CD4-positive, alpha-beta T cell treated with Interferon alpha-2 for 1 hour (primary cell): ENCODE results near the gene RCAN3.
"Not testable (repeated sequence)": the region's sequence is repeated elsewhere in the genome, so short reads cannot be mapped to it uniquely, and the experiment has no call there.

Experiments
- DNase-seq, 2 donors: peaks; one replicate each; pipeline ENCODE4 v3.0.0-alpha.2; 2020 to 2022

Gene RCAN3

DNA sequence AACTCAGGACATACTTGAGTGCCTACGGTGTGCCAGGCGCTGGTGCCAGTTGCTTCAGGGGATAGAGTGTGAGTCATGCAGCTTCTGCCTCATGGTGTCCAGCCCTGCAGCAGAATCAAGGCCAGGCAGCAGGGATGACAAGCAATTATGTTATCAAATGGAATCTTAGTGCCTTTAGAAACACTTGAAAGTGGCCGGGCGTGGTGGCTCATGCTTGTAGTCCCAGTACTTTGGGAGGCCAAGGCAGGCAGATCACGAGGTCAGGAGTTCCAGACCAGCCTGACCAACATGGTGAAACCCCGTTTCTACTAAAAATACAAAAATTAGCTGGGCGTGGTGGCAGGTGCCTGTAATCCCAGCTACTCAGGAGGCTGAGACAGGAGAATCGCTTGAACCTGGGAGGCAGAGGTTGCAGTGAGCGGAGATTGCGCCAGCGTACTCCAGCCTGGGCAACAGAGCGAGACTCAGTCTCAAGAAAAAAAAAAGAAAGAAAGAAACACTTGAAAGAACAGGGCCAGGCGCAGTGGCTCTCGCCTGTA lies 13.1 kb downstream of the RCAN3 start:
- not testable (repeated sequence) for DNase-seq

DNA sequence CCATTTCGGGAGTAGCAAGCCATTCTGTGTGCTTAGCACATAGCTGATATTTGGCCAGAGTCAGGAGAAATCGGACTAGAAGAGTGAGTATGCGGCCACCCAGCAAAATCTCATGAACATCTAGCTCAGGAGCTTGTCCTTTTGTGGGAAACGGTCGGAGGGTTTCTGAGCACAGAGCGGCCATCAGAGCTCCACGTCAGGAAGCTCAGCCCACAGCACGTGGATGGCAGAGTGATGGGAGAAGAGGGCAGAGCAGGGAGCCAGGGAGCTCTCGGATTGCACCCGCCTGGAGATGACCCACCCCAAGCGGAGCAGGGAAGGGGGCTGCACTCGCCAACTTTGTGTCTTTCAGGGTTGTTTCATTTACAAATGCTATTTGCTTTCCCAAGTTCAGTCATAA lies 13.9 kb downstream of the RCAN3 start:
- no peak for DNase-seq

DNA sequence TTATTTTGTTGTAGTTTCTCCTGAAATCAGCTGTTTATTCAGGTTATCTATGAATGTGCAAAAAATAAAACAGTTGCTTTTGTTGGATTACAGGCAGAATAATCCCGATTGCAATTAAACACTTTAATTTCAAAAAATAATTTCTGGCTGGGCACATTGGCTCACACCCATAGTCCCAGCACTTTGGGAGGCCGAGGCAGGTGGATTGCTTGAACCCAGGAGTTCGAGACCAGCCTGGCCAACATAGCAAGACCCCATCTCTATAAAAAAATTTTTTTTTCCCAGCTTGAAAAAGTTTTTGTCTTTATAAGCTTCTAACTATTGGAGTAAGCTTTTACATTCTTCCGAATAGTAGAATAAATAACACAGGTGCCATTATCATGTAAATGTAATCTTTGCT lies 15.3 kb downstream of the RCAN3 start:
- DNase-seq, result no peak

DNA sequence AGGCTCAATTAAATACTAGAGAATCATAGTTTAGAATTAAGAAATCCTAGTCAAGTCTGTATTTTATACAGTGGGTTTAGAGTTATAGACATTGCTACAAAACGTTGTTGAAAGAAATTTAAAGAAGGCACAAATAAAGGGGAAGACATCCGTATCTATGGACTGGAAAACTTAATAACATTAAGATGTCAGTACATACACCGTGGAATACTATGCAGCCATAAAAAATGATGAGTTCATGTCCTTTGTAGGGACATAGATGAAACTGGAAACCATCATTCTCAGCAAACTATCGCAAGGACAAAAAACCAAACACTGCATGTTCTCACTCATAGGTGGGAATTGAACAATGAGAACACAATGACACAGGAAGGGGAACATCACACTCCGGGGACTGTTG lies 17.6 kb downstream of the RCAN3 start:
- not testable (repeated sequence) for DNase-seq

DNA sequence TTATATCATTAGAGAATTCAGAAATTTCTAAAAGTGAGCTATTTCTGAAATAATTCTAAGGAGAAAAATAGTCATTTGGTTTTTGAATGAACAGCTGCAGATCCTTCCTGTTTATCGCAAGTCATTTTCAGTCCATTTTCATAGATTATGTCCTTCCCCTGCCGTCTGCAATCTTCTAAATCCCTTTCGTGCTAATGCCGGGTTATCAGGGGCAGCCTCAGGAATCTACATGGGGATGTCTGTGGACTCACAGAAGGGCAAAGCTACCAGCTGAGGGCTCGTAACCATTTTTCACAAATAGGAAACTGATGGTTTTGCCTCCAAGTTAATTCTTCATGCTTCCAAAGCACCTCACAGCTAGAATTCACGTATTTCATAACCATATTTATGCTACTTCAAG lies 23.0 kb downstream of the RCAN3 start:
- DNase-seq, result no peak

DNA sequence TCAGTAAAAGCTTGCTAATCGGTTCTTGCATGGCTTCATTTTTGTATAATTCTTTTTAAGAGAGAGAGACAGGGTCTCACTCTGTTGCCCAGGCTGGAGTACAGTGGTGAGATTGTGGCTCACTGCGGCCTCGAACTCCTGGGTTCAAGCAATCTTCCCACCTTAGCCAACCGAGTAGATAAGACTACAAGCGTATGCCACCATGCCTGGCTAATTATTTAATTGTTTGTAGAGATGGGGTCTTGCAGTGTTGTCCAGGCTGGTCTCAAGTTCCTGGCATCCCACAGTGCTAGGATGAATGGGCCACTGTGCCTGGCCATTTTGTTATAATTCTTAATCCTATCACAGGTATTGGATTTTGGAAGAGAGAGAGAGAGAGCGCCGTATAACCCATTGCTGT lies 23.4 kb downstream of the RCAN3 start:
- no peak for DNase-seq

DNA sequence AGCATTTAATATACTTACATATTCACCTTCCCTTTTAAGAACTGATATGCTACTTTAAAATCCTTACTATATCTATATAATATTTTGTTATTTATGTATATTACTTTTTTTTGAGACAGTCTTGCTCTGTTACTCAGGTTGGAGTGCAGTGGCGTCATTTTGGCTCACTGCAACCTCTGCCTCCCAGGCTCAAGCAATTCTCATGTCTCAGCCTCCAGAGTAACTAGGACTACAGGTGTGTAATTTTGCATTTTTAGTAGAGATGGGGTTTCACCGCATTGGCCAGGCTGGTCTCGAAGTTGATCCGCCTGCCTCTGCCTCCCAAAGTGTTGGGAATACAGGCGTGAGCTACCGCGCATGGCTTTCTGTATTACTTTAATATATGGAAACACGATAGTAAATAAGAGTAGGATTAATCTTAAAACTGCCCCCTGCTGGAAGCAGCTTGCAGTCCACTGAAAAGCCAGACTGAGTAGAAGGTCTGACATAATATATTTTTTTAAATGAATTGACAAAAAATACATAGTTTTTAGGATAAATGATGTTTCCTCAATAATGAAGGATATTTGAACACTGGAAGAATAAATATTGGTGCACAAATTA lies 24.4 kb downstream of the RCAN3 start:
- DNase-seq, result peak; percentile 44 to 69

DNA sequence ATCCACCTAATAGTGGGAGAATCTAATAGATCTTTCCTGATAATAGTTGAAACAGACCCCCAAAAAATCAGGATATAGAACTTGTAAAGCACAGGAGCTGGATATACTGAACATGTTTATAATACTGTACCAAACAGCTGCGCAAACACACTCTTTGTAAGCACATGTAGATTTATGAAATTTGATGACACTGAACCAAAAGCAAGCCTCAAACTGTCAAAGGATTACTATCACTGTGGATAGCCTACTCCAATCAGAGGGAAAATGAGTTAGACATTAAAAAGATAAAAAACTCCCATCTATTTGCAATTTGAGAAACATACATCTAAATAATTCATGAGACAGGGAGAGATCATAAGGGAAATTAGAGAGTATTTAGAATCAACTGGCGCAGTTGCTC lies 26.1 kb downstream of the RCAN3 start:
- no peak for DNase-seq

DNA sequence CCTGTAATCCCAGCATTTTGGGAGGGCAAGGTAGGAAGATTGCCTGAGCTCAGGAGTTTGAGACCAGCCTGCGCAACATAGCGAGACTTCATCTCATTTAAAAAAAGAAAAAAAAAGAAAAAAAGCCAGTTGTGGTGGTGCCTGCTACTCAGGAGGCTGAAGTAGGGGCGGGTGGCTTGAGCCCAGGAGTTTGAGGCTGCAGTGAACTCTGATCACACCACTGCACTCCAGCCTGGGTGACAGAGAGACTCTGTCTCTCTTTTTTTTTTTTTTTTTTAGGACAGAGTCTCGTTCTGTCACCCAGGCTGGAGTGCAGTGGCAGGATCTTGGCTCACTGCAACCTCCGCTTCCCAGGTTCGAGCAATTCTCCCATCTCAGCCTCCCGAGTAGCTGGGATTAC lies 26.7 kb downstream of the RCAN3 start:
- not testable (repeated sequence) for DNase-seq

DNA sequence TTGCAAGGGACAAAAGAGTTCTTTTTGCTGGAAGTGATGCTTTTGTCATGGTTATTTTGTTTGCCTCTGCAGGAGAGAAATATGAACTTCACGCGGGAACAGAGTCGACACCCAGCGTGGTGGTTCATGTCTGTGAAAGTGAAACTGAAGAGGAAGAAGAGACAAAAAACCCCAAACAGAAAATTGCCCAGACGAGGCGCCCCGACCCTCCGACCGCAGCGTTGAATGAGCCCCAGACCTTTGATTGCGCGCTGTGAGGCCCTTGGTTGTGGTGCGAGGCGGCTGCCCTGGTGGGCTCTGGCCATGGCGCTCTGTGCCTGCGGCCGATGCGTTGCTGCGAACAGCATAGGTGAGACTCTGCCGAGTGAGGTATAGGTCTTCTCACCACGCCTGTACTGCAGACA lies 32.4 kb downstream of the RCAN3 start:
- peak; percentile 79 to 87 for DNase-seq

DNA sequence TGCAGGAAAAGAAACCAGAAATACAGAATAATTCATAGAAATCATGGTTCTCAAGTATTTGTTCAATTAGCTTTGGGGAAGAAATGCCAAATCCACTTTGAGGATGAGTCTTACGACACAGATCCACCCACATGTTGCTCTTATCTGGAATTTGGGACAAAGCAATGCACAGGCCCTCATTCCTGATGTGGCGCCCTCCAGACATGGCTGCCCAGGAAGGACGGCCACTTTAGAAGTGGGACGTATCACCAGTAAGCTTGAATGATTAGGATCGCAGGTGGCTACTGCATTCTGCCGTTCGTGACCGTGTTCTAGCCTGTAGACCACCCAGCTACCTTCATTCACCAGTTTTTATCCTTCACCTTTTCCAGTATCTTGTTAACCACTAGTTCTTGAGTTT lies 33.1 kb downstream of the RCAN3 start:
- DNase-seq, result no peak

DNA sequence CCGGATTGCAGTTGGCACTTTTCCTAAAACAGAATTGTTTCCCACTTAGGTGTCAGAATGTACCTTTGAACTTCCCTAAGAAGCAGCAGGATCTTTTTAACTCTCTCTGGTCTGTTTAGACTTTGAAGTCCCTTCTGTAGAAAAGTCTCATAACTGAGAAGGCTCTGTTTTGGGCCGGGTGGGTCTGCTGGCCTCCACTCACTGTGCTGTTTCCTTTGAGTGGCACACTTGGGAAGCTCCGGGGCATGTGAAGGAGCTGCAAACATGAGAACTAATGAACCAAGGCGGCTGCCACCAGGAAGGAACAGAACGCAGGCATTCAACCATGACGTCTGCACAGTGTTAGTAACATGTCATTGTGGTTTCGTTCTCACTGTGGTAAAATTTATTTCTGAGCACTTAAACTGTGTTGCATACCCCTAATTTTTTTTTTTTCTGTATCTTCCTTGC lies 33.8 kb downstream of the RCAN3 start:
- peak; percentile 81 for DNase-seq

DNA sequence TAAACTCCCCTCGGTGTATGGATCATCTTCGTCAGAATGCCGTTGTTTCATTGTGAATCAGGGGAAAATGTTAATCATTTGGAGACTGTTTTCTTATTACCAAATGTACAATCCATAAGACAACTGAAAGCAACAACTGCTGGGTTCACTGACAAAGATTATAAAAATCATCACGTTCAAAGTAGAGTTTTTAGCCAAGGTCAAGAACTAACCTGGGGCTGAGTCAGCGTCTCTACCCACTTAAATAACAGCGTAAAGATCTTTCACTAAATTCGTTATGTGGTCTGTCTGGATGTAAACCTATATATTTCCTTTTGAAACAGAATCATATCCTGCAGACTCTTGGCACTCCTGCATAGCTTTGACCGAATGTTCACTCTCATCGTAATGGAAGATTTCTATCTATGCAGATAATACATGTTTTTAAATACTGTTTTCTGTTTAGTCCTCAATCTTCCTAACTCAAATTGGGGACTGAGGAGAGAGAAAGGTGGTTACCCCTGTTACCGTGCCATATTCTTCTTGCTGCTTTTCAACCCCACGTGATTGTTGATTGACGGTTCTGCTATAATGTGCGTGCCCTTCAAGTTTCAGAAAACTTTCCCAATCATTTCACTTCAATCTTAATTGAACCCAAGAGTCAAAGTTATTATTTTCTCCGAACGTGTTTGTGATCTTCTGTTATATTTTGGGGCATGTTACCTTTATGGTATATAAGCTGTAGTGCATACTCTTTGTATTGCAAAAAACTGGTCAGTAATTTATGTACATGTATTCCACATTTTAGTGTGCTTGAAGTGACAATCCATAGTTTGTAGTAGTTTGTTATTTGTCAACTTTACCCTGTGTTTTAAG lies 37.6 kb downstream of the RCAN3 start:
- no peak for DNase-seq

DNA sequence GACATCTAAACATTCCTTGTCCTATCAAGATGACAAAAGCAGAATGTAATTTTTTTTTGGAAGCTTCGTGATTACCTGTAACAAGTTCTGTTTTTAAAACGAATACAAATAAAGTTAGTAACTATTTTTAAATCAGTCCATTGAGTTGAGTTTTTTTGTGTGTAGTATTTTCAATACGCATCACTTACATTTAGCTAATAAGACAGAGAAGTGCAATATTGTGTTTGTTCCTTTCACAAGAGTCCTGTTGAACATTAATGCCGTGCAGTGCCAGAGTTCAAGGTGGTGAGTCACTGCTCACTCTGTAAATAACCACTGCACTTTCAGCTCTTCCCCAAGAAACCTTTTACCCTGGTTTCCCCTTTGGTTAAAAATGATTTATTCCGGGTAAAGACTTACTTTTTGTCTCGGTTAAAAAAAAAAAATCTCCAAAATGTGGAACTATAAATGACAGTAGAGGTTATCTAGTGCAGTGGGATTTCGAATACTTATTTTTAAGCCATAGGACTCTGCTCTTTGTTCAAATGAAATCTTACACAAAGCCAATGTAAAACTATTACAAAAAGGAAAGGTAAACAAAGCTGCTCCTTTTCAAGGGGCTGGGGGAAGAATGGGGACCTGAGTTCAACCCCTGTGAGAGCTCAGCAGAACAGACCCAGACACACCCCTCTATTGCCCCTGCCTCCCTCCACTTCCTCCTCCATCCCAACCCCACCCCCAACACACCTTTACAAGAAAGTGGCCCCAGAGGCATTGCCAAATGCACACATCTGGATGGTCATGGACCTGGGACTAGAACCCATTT lies 38.5 kb downstream of the RCAN3 start:
- no peak for DNase-seq

DNA sequence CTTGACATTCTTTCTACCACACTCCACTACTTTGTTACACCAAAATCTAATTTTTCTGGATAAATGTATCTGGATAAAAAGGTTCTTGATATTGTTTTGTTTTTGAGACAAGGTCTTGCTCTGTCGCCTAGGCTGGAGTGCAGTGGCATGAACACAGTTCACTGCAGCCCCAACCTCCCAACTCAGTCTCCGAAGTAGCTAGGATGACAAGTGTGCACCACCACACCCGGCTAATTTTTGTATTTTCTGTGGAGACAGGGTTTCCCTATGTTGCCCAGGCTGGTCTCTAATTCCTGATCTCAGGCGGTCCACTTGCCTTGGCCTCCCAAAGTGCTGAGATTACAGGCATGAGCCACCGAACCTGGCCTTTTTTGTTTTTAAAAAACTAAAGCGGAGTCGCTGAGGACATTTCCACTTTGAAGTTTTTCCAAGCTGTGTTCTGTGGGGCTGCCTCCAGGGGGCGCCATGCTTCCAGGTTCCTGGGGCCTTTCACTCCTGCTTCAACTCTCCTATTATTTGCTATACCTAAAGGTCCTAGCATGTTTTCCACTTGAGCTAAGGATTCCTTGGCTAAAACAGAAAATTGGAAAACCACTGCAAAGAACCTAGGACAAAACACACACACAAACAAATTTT lies 39.2 kb downstream of the RCAN3 start:
- no peak for DNase-seq

DNA sequence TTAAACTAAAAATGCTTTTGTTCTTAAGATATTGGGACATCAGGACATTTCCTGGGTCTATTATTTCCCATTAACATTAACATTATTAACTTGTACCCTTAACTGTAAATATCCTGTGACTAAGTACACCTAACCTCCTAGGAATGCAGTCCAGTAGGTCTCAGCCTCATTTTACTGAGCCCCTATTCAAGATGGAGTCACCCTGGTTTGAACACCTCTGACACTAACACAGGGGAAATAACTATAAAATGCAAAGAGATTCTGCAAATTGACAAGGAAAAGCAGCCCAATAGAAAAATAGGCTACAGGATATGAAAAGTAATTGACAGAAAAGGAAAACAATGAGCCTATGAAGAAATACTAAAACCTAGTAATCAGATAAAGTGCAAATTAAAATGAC lies 41.6 kb downstream of the RCAN3 start:
- DNase-seq, result no peak

DNA sequence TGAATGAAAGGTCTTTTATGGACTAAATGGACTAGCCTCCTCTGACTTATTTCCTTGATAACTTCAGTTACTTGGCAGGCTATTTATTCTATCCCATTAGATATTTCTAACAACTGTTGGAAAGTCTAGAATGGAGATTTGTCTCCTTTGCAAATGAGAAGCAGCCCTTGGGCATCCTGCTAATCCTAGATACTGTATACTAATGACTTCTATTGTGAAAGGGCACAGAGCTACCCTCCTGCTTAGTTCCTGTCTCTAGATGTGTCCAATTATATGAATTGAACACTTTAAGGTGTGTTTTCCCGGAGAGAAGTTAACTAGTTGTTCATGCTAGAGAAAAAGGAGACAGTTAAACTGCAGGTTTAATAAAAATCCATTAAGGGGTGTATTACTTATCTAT lies 43.0 kb downstream of the RCAN3 start:
- DNase-seq, result no peak

DNA sequence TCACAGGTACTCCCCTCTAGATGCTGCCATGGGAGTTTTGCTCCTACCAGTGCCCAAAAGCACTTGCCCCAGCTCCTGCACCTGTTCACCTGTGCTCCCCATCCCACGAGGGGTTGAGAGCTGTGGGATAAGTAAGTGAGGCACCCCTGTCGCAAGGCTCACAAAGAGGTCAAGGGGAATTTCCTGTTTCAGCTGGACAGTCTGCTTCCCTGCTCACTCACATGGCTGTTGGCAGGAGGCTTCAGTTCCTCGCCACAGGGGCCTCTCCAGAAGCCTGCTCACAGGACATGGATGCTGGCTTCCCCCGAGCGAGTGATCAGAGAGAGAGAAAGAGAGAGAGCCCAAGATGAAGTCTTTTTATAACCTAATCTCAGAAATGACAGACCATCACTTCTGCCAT lies 44.6 kb downstream of the RCAN3 start:
- no peak for DNase-seq

DNA sequence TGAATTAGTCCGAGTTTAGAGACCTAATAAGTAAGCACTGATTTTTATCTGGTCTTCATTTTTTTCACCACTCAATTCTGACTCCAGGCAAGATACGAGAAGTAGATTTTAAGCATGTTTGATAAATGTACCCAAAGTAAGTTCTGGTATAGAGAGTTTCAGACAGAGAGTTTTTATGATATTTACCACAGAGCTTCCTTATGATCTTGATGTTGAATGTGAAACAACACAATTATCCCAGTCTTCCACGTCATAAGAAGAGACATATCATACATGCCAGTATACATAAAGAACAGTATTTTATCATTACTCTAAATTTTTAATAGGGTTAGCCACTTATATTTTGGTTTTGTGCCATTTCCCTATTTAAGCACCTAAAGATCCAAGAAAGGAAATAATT lies 45.4 kb downstream of the RCAN3 start:
- no peak for DNase-seq

DNA sequence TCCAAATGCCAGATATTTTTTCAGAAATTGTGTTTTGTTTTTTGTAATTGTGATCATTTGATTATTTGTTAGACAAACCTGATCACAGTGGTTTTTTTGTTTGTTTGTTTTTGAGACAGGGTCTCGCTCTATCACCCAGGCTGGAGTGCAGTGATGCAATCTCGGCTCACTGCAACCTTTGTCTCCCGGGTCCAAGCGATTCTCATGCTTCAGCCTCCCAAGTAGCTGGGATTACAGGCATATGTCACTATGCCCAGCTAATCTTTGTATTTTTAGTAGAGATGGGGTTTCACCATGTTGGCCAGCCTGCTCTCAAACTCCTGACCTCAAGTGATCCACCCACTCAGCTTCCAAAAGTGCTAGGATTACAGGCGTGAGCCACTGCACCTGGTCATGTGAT lies 46.6 kb downstream of the RCAN3 start:
- DNase-seq, result not testable (repeated sequence)

DNA sequence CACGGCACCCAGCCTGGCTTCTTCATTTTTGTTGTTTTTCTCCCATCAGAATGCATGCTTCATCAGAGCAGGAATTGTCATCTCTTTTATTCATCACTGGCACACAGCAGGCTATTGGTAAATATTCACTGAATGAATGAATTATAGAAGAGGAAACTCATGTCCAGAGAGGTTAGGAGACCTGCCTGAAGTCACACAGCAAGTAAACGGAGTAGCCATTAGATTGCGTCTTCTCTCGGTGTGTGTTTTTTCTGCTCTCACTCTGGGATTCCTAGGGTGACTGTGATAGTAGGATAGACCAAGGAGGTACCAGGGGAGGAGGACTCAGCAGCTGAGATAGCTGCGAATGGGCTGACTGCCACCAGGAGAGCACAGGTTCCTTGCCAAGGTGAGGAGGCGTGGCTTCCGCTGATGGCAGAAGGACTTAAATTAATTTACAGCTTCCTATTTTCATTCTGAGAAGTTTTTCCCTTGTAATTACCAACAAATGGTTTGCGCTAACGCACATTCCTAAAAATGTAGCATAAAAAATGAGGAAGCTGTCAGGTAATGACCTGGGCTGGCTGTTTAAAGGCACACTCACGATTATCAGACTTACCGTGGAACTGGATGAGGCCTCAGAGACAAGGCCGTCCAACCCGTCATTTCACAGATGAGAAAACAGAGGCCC lies 48.8 kb downstream of the RCAN3 start:
- no peak for DNase-seq

DNA sequence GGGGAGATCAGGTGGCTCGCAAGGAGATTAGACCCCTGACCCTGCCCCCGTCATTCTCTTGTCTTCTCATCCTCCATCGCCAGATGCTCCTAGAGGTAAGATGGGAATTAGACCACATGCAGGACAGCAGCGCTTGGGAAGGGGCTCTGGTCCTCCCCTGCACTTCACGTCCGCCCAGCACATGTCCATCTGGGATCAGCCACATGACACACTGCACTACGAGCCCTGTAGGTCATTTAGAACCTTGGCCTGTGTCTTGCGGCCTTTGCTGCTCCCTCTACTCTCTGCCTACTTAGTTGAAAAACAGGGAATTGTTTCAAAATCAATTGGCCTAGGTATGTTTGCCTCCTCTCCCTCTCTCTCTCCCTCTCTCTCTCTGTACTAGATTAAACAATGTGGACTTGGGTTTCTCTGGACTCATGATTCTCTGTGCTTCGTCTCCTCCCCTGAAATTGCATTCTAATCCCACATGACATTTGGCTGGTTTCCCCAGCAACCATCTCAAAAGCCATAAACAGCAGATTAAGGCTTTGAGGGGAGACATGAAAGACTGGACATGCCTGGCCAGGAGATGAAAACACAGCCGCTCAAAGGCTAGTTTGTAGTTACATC lies 49.4 kb downstream of the RCAN3 start:
- no peak for DNase-seq
